Measurements from ENCODE around the gene TAS1R2. TPM values are rescaled to one million over a fixed set of nuclear protein-coding genes. Genes with fewer than 3 reads are reported as not detected.
A peak's percentile ranks its signal among the peaks of the same experiment; 100 is the strongest.

TAS1R2 gene
- total RNA-seq, 2 donors from 2014 or later: not detected

DNA sequence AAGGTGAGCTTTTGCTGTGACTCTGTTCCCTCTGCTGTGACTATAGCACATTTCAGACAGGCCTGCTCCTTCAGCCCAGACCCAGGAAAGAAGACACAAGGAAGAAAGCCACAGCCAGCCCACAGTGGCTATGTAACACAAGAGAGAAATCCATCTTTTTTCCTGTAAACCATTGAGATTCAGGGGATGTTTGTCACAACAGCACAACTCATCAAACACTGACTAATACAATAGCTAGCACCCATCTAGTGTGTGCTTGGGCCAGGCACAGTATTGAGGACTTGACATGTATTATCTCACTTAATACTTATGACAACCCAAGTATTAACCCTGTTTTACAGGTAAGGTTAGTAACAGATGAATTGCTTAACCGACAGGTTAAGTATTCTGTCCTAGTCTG, 29.8 kb downstream of the TAS1R2 start:
- H3K27ac ChIP-seq: no peak overlapping the region
- H3K36me3 ChIP-seq: no peaks in the 10 kb centered on the region
- no peaks in the 10 kb centered on the region for H3K27me3 ChIP-seq (replicated peaks; ENCODE audit: insufficient read depth)
- TF ChIP-seq CTCF (IDR thresholded peaks at IDR 0.05) (no peak), POLR2AphosphoS5 (IDR thresholded peaks at IDR 0.05) (no peak), POLR2A (IDR thresholded peaks at IDR 0.05) (no peak)
- intact Hi-C loops (cut with DNase I): no loop called here
- no peak for DNase-seq (ENCODE audit: low spot score)
- WGBS: 100% methylated on average over 1 of the region's 1 CpG
- no peak overlapping the region for H3K4me3 ChIP-seq
- H3K9me3 ChIP-seq: no peaks in the 10 kb centered on the region
- H3K4me1 ChIP-seq (replicated peaks): no peaks in the 10 kb centered on the region

DNA sequence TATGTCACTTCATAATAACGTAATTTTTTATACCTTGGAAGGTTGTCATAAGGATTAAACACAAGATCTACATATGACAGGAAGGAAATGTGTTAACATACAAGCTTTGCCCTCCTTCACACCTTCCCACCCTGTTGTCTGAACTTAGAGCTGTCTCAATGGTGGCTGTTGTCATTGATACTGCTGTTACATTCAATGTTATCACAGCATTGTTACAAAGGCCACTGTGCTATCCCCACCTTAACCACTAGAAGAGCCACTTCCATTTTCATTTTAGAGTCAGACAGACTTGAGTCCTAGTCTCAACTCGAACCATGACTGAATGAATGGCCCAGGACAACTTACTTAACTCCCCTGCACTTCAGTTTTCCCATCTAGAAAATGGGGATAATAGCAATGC, 31.2 kb downstream of the TAS1R2 start:
- intact Hi-C loops (cut with DNase I): no loop called here
- Histone ChIP-seq H3K4me1 (replicated peaks) (no peaks in the 10 kb centered on the region), H3K27ac (no peak overlapping the region), H3K9me3 (no peaks in the 10 kb centered on the region), H3K36me3 (no peaks in the 10 kb centered on the region), H3K4me3 (no peak overlapping the region), H3K27me3 (replicated peaks; ENCODE audit: insufficient read depth) (no peaks in the 10 kb centered on the region)
- WGBS: 70% methylated on average over 2 of the region's 2 CpGs
- DNase-seq (ENCODE audit: low spot score): no peak
- TF ChIP-seq CTCF (IDR thresholded peaks at IDR 0.05): no peak

DNA sequence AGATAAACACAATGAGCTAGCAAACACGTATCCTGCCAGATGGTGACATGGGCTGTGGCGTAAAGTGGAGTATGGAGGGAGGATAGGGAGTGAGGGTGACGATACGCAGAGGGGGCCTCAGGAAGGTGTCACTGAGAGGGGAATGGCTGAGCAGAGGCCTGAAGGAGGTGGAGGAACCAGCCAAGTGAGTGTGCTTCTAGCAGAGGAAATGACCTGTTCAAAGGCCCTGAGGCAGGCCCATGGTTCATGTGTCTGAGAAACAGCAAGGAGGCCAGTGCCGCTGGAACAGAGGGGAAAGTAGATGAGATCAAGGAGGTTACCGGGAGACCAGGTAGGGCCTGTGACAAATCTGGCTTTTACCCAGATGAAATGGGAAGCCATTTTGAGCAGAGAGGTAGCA, 36.0 kb downstream of the TAS1R2 start:
- DNase-seq (ENCODE audit: low spot score): no peak
- H3K4me3 ChIP-seq: no peak overlapping the region
- 89% methylated on average over 6 of the region's 6 CpGs for WGBS
- no peak overlapping the region for H3K27ac ChIP-seq
- no peaks in the 10 kb centered on the region for H3K9me3 ChIP-seq
- H3K4me1 ChIP-seq (replicated peaks): no peaks in the 10 kb centered on the region
- intact Hi-C loops (cut with DNase I): no loop called here
- no peaks in the 10 kb centered on the region for H3K27me3 ChIP-seq (replicated peaks; ENCODE audit: insufficient read depth)
- no peaks in the 10 kb centered on the region for H3K36me3 ChIP-seq
- no peak for TF ChIP-seq POLR2AphosphoS5 (IDR thresholded peaks at IDR 0.05)
- no peak for TF ChIP-seq POLR2A (IDR thresholded peaks at IDR 0.05)
- no peak for TF ChIP-seq CTCF (IDR thresholded peaks at IDR 0.05)

- Histone ChIP-seq H3K4me3 (no peak overlapping the region), H3K27ac (no peak overlapping the region), H3K36me3 (no peaks in the 10 kb centered on the region), H3K4me1 (replicated peaks) (no peaks in the 10 kb centered on the region), H3K27me3 (replicated peaks; ENCODE audit: insufficient read depth) (no peaks in the 10 kb centered on the region), H3K9me3 (no peaks in the 10 kb centered on the region)
- intact Hi-C loops (cut with DNase I): loop anchor here (1.0 kb wide), 1 partner anchor 224 kb away; no protein-coding TSS in a partner anchor
- 51% methylated on average over 22 of the region's 22 CpGs for WGBS
- TF ChIP-seq POLR2A (IDR thresholded peaks at IDR 0.05) (no peak), CTCF (IDR thresholded peaks at IDR 0.05) (peak; percentile 83 to 91 (median 88)), POLR2AphosphoS5 (IDR thresholded peaks at IDR 0.05) (peak; percentile 32)
- DNase-seq (ENCODE audit: low spot score): peak; percentile 77
Observed at GRCh38 chr1:18820791-18821641, 38.4 kb downstream of the TAS1R2 start.

Data from prostate gland (tissue), 2 donors.